Parathyroid adenoma (tissue), 2 donors: Measurements from ENCODE around the gene PPP1R15B.

Experiments
- H2AFZ ChIP-seq: fragments of 300-600 bp; sonication (generic); one replicate; pipeline ENCODE4 v1.7.0; 2017; ENCODE audit warnings: antibody characterized with exemption, mild to moderate bottlenecking
- H3K27ac ChIP-seq: fragments of 300-600 bp; sonication (generic); one replicate; pipeline ENCODE4 v1.7.0; 2017
- H3K27me3 ChIP-seq: fragments of 300-600 bp; sonication (generic); one replicate; pipeline ENCODE4 v1.7.0; 2017; ENCODE audit warnings: low read length; ENCODE audit not compliant: control insufficient read depth, insufficient read depth
- H3K36me3 ChIP-seq: fragments of 300-600 bp; sonication (generic); one replicate; pipeline ENCODE4 v1.7.0; 2017; ENCODE audit warnings: low read length; ENCODE audit not compliant: control insufficient read depth, insufficient read depth
- H3K4me1 ChIP-seq: fragments of 300-600 bp; sonication (generic); one replicate; pipeline ENCODE4 v1.7.0; 2017; ENCODE audit warnings: control low read depth
- H3K4me2 ChIP-seq: fragments of 300-600 bp; sonication (generic); one replicate; pipeline ENCODE4 v1.7.0; 2017; ENCODE audit warnings: low read length
- H3K4me3 ChIP-seq: fragments of 300-600 bp; sonication (generic); one replicate; pipeline ENCODE4 v1.7.0; 2017; ENCODE audit warnings: low read depth, low read length
- H3K79me2 ChIP-seq: fragments of 300-600 bp; sonication (generic); one replicate; pipeline ENCODE4 v1.7.0; 2017; ENCODE audit warnings: control low read depth
- H3K9ac ChIP-seq: fragments of 300-600 bp; sonication (generic); one replicate; pipeline ENCODE4 v1.7.0; 2017; ENCODE audit warnings: mild to moderate bottlenecking
- H3K9me3 ChIP-seq: fragments of 300-600 bp; sonication (generic); one replicate; pipeline ENCODE4 v1.7.0; 2017; ENCODE audit warnings: low read length; ENCODE audit not compliant: control insufficient read depth
- TF ChIP-seq, protein P1 (sequence below): fragments of 300-600 bp; sonication (generic); IDR thresholded peaks from one replicate; pipeline ENCODE4 v1.7.0; 2017; ENCODE audit warnings: antibody characterized with exemption, mild to moderate bottlenecking
- donor health status: primary hyperparathyroidism.

Gene PPP1R15B

DNA sequence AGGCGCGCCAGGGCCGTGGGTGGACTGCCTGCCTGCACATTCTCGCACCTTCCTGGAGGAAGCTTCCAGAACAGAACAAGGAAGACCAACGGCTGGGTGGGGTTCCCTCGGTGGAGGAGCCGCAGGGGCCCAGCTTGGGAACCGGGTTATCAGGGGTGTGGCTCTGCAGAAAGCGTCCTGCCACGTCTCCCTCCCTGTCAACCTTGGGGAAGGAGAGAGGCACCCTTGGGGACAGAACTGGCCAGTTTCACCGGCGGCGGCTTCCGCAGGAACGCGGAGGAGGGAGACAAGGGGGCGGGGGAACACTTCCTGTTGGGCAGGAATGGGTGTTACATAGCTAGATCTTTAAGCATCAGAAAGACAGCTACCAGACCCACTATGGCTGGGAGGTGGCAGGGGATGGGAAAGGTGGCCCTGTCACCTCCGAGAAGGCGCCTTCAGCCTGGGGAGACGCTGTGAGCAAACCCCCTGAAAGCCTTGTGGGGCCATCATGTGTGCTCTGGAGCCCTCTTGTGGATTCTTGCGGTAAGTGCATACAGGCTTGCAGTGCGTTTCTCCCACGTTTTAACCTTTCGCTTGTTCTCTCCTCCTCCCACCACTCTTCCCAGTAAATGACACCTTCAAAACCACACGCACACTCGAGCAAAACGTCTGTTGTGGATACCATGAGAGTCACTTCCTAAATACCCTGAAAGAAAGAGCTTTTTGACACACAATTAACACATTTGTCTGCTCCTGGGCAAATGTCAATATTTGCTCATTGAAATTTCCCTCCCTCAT lies 48.1 kb downstream of the PPP1R15B start:
- Histone ChIP-seq H3K4me2 (peak overlapping the region; percentile 78), H3K4me3 (peak overlapping the region; percentile 58), H3K4me1 (no peaks in the 10 kb centered on the region), H3K9ac (no peak overlapping the region), H3K9me3 (no peaks in the 10 kb centered on the region), H3K27me3 (no peaks in the 10 kb centered on the region), H3K36me3 (no peaks in the 10 kb centered on the region), H3K79me2 (no peaks in the 10 kb centered on the region), H2AFZ (peak overlapping the region; percentile 65), H3K27ac (no peak overlapping the region)
- TF ChIP-seq, protein P1, sequence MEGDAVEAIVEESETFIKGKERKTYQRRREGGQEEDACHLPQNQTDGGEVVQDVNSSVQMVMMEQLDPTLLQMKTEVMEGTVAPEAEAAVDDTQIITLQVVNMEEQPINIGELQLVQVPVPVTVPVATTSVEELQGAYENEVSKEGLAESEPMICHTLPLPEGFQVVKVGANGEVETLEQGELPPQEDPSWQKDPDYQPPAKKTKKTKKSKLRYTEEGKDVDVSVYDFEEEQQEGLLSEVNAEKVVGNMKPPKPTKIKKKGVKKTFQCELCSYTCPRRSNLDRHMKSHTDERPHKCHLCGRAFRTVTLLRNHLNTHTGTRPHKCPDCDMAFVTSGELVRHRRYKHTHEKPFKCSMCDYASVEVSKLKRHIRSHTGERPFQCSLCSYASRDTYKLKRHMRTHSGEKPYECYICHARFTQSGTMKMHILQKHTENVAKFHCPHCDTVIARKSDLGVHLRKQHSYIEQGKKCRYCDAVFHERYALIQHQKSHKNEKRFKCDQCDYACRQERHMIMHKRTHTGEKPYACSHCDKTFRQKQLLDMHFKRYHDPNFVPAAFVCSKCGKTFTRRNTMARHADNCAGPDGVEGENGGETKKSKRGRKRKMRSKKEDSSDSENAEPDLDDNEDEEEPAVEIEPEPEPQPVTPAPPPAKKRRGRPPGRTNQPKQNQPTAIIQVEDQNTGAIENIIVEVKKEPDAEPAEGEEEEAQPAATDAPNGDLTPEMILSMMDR = peak; percentile 86

GRCh38 chr1:204362984-204363334 lies 48.7 kb downstream of the PPP1R15B start:
- Histone ChIP-seq H3K27ac (no peak overlapping the region), H3K9ac (no peak overlapping the region), H3K4me2 (peak overlapping the region; percentile 78), H2AFZ (peak overlapping the region; percentile 65), H3K27me3 (no peaks in the 10 kb centered on the region), H3K9me3 (no peaks in the 10 kb centered on the region), H3K4me3 (peak overlapping the region; percentile 58), H3K79me2 (no peaks in the 10 kb centered on the region), H3K36me3 (no peaks in the 10 kb centered on the region), H3K4me1 (no peaks in the 10 kb centered on the region)
- TF ChIP-seq, protein P1 = no peak

DNA sequence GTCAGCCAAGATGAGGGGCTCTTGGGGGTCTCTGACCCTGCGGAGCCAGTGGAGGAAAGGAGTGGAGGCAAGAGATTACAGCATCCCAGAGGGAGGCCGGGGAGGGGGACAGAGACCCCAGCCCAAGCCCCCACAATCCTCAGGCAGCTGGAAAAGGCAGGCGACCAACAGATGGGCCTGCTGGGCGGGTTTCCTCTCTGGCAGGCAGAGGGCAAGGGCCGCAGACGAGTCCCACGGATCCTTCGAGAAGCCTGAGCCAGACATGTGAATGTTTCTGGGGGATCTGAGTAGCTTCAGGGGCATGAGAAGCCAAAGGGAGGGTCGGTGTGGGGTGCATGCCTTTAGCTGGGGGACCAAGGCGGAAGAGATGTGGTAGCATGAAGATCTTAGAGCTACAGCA lies 49.8 kb downstream of the PPP1R15B start:
- TF ChIP-seq, protein P1 = no peak
- Histone ChIP-seq H3K4me2 (no peak overlapping the region), H3K4me1 (no peaks in the 10 kb centered on the region), H3K9ac (no peak overlapping the region), H3K27ac (no peak overlapping the region), H3K79me2 (no peaks in the 10 kb centered on the region), H3K9me3 (no peaks in the 10 kb centered on the region), H2AFZ (no peak overlapping the region), H3K27me3 (no peaks in the 10 kb centered on the region), H3K4me3 (no peak overlapping the region), H3K36me3 (no peaks in the 10 kb centered on the region)

- H3K4me1 ChIP-seq = no peaks in the 10 kb centered on the region
Measured at GRCh38 chr1:204361341-204361771, 50.3 kb downstream of the PPP1R15B start.

More at GRCh38 chr1:204361341-204361771, 50.3 kb downstream of the PPP1R15B start:
- Histone ChIP-seq H3K27me3 (no peaks in the 10 kb centered on the region), H2AFZ (no peak overlapping the region), H3K4me2 (no peak overlapping the region), H3K4me3 (no peak overlapping the region), H3K9me3 (no peaks in the 10 kb centered on the region), H3K36me3 (no peaks in the 10 kb centered on the region), H3K9ac (no peak overlapping the region), H3K27ac (no peak overlapping the region), H3K79me2 (no peaks in the 10 kb centered on the region)
- TF ChIP-seq, protein P1 = no peak
